ENCODE results near the gene TRMT10C. TPM values are rescaled to one million over a fixed set of nuclear protein-coding genes. Genes with fewer than 3 reads are reported as not detected.

The TRMT10C gene
- total RNA-seq, 2 donors from 2014 or later = 21.5 to 22.8 TPM

- Histone ChIP-seq H3K36me3 (no peaks in the 10 kb centered on the region), H3K4me3 (no peak overlapping the region), H3K9me3 (no peaks in the 10 kb centered on the region), H3K4me1 (no peaks in the 10 kb centered on the region), H3K27me3 (no peaks in the 10 kb centered on the region), H3K27ac (no peak overlapping the region)
- no peak for TF ChIP-seq CTCF (IDR thresholded peaks at IDR 0.05)
- no peak for DNase-seq (ENCODE audit: low spot score)
Measured at GRCh38 chr3:101556064-101556463, 5.6 kb upstream of the TRMT10C start.

GRCh38 chr3:101567528-101568317 lies 6.1 kb downstream of the TRMT10C start:
- Histone ChIP-seq H3K4me3 (no peak overlapping the region), H3K36me3 (peaks cover 15% of the 10 kb centered on the region), H3K27me3 (no peaks in the 10 kb centered on the region), H3K9me3 (no peaks in the 10 kb centered on the region), H3K4me1 (peaks cover 0 to 11% of the 10 kb centered on the region in 2 donors), H3K27ac (no peak overlapping the region)
- no peak for TF ChIP-seq CTCF (IDR thresholded peaks at IDR 0.05)
- DNase-seq (ENCODE audit: low spot score) = no peak

GRCh38 chr3:101571028-101571895 lies 9.6 kb downstream of the TRMT10C start:
- TF ChIP-seq CTCF (IDR thresholded peaks at IDR 0.05) = no peak
- no peak for DNase-seq (ENCODE audit: low spot score)

GRCh38 chr3:101573449-101574387 lies 12.1 kb downstream of the TRMT10C start, which contains the start of gene PCNP:
Gene PCNP (plus strand): TSS chr3:101574180. CDS start chr3:101574216, 36 bp downstream.
- DNase-seq (ENCODE audit: low spot score) = peak; percentile 98
- peak; percentile 51 to 94 for TF ChIP-seq CTCF (IDR thresholded peaks at IDR 0.05)
- peaks cover 0 to 30% of the 10 kb centered on the region in 2 donors for H3K4me1 ChIP-seq
- H3K36me3 ChIP-seq = peaks cover 6% of the 10 kb centered on the region
- no peaks in the 10 kb centered on the region for H3K9me3 ChIP-seq
- H3K27ac ChIP-seq = peak within 1 kb of the TSS; percentile 98 to 99
- H3K27me3 ChIP-seq = no peaks in the 10 kb centered on the region
- H3K4me3 ChIP-seq = peak within 1 kb of the TSS; percentile 93 to 97

More at GRCh38 chr3:101571028-101571895, 9.6 kb downstream of the TRMT10C start:
- H3K27ac ChIP-seq = no peak overlapping the region
- H3K9me3 ChIP-seq = no peaks in the 10 kb centered on the region
- peaks cover 0 to 16% of the 10 kb centered on the region in 2 donors for H3K4me1 ChIP-seq
- no peaks in the 10 kb centered on the region for H3K27me3 ChIP-seq
- H3K36me3 ChIP-seq = peaks cover 3% of the 10 kb centered on the region
- no peak overlapping the region for H3K4me3 ChIP-seq

All from right atrium auricular region (tissue), 2 donors.